Measurements from ENCODE around the gene ENTPD6. TPM values are rescaled to one million over a fixed set of nuclear protein-coding genes. Genes with fewer than 3 reads are reported as not detected.

The ENTPD6 gene
- polyA plus RNA-seq, 1 experiment = 70.8 TPM

GRCh38 chr20:25243416-25243979 is 48.0 kb downstream of the ENTPD6 start:
- no peak for DNase-seq (ENCODE audit: low read depth)
- Histone ChIP-seq H3K27me3 (ENCODE audit: control insufficient read depth, insufficient read depth, low read length) (no peaks in the 10 kb centered on the region), H3K4me3 (ENCODE audit: low read depth, low read length) (no peak overlapping the region), H3K36me3 (ENCODE audit: control insufficient read depth, insufficient read depth, low read length) (no peaks in the 10 kb centered on the region)
- TF ChIP-seq CTCF (IDR thresholded peaks at IDR 0.05; ENCODE audit: insufficient read depth, low read depth, low read length) = no peak
- POLR2A ChIA-PET = no interaction called here
- CTCF ChIA-PET = no interaction called here

GRCh38 chr20:25244976-25245375 is 49.5 kb downstream of the ENTPD6 start:
- no peak for DNase-seq (ENCODE audit: low read depth)
- no peaks in the 10 kb centered on the region for H3K27me3 ChIP-seq (ENCODE audit: control insufficient read depth, insufficient read depth, low read length)
- H3K4me3 ChIP-seq (ENCODE audit: low read depth, low read length) = no peak overlapping the region
- no peaks in the 10 kb centered on the region for H3K36me3 ChIP-seq (ENCODE audit: control insufficient read depth, insufficient read depth, low read length)
- ChIA-PET CTCF (no interaction called here), POLR2A (no interaction called here)
- no peak for TF ChIP-seq CTCF (IDR thresholded peaks at IDR 0.05; ENCODE audit: insufficient read depth, low read depth, low read length)

GRCh38 chr20:25245461-25245860 is 49.9 kb downstream of the ENTPD6 start:
- Histone ChIP-seq H3K36me3 (ENCODE audit: control insufficient read depth, insufficient read depth, low read length) (no peaks in the 10 kb centered on the region), H3K27me3 (ENCODE audit: control insufficient read depth, insufficient read depth, low read length) (no peaks in the 10 kb centered on the region), H3K4me3 (ENCODE audit: low read depth, low read length) (no peak overlapping the region)
- ChIA-PET CTCF (interaction anchor here (1.2 kb wide), 1 partner anchor 39 kb away, joined by 4 read pairs; no protein-coding TSS in a partner anchor), POLR2A (no interaction called here)
- no peak for DNase-seq (ENCODE audit: low read depth)
- no peak for TF ChIP-seq CTCF (IDR thresholded peaks at IDR 0.05; ENCODE audit: insufficient read depth, low read depth, low read length)

GRCh38 chr20:25246182-25246999 is 50.9 kb downstream of the ENTPD6 start:
- TF ChIP-seq CTCF (IDR thresholded peaks at IDR 0.05; ENCODE audit: insufficient read depth, low read depth, low read length) = no peak
- DNase-seq (ENCODE audit: low read depth) = no peak
- CTCF ChIA-PET = interaction anchor here (0.6 to 2.4 kb wide), 9 partner anchors 9 to 218 kb away, joined by 3 to 9 read pairs (median 4); no protein-coding TSS in a partner anchor

GRCh38 chr20:25247000-25247517 is 51.5 kb downstream of the ENTPD6 start:
- POLR2A ChIA-PET = interaction anchor here (0.6 to 0.7 kb wide), 2 partner anchors 16 to 124 kb away, joined by 3 to 8 read pairs; no protein-coding TSS in a partner anchor
- peak; percentile 75 for TF ChIP-seq CTCF (IDR thresholded peaks at IDR 0.05; ENCODE audit: insufficient read depth, low read depth, low read length)
- no peak for DNase-seq (ENCODE audit: low read depth)
- H3K4me3 ChIP-seq (ENCODE audit: low read depth, low read length) = peak overlapping the region; percentile 61
- H3K27me3 ChIP-seq (ENCODE audit: control insufficient read depth, insufficient read depth, low read length) = no peaks in the 10 kb centered on the region
- CTCF ChIA-PET = interaction anchor here (0.6 to 2.4 kb wide), 10 partner anchors 9 to 217 kb away, joined by 3 to 9 read pairs (median 4); no protein-coding TSS in a partner anchor
- 0 out of 2 replicates have a peak, but pooled peaks cover 2% of the 10 kb centered on the region for H3K36me3 ChIP-seq (ENCODE audit: control insufficient read depth, insufficient read depth, low read length)

More at GRCh38 chr20:25246182-25246999, 50.9 kb downstream of the ENTPD6 start:
- POLR2A ChIA-PET = interaction anchor here (0.7 kb wide), 1 partner anchor 15 kb away, joined by 3 read pairs; no protein-coding TSS in a partner anchor
- Histone ChIP-seq H3K36me3 (ENCODE audit: control insufficient read depth, insufficient read depth, low read length) (0 out of 2 replicates have a peak, but pooled peaks cover 2% of the 10 kb centered on the region), H3K4me3 (ENCODE audit: low read depth, low read length) (no peak overlapping the region), H3K27me3 (ENCODE audit: control insufficient read depth, insufficient read depth, low read length) (no peaks in the 10 kb centered on the region)
